ENCODE results near the gene STXBP1. TPM values are rescaled to one million over a fixed set of nuclear protein-coding genes. Genes with fewer than 3 reads are reported as not detected.

STXBP1 gene
- total and polyA plus RNA-seq, 8 donors = 5.2 to 77.7 (median 17.6) TPM

DNA sequence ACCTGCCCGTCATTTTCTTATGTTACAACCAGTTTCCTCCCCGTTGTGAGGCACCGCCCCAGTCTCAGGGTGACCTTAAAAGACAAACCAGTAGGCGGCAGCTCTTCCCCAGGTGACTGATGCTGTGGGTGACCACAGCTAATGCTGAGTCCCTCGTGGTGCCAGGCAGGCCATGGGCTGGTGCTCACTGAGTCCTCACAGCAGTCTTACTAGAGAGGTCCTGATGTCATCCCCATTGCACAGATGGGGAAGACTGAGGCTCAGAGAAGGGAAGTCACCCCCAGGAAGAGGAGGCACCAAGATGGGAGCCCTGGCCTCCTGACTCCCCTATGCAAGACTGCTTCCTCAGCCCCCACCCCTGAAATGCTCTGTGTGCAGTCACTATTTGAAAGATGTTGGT is 95.7 kb downstream of the STXBP1 start:
- no peak for DNase-seq
- Histone ChIP-seq H3K4me1 (peaks cover 0 to 4% (median 0%) of the 10 kb centered on the region in 4 donors), H3K27ac (no peak overlapping the region), H3K9me3 (no peaks in the 10 kb centered on the region), H3K4me3 (no peak overlapping the region), H3K27me3 (peaks cover 0 to 5% (median 0%) of the 10 kb centered on the region in 3 donors), H3K36me3 (no peaks in the 10 kb centered on the region)
- TF ChIP-seq, protein P1, sequence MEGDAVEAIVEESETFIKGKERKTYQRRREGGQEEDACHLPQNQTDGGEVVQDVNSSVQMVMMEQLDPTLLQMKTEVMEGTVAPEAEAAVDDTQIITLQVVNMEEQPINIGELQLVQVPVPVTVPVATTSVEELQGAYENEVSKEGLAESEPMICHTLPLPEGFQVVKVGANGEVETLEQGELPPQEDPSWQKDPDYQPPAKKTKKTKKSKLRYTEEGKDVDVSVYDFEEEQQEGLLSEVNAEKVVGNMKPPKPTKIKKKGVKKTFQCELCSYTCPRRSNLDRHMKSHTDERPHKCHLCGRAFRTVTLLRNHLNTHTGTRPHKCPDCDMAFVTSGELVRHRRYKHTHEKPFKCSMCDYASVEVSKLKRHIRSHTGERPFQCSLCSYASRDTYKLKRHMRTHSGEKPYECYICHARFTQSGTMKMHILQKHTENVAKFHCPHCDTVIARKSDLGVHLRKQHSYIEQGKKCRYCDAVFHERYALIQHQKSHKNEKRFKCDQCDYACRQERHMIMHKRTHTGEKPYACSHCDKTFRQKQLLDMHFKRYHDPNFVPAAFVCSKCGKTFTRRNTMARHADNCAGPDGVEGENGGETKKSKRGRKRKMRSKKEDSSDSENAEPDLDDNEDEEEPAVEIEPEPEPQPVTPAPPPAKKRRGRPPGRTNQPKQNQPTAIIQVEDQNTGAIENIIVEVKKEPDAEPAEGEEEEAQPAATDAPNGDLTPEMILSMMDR (IDR thresholded peaks at IDR 0.05) = no peak
- TF ChIP-seq EP300 (IDR thresholded peaks at IDR 0.05) = no peak
- no peak for TF ChIP-seq POLR2A (IDR thresholded peaks at IDR 0.05)
- no peak for TF ChIP-seq POLR2AphosphoS5 (IDR thresholded peaks at IDR 0.05)
- 38 to 43% (median 39%) methylated on average over 5 of the region's 5 CpGs for WGBS, 5 donors
- intact Hi-C loops (cut with DNase I; ENCODE audit: low total_unique reads) = no loop called here

DNA sequence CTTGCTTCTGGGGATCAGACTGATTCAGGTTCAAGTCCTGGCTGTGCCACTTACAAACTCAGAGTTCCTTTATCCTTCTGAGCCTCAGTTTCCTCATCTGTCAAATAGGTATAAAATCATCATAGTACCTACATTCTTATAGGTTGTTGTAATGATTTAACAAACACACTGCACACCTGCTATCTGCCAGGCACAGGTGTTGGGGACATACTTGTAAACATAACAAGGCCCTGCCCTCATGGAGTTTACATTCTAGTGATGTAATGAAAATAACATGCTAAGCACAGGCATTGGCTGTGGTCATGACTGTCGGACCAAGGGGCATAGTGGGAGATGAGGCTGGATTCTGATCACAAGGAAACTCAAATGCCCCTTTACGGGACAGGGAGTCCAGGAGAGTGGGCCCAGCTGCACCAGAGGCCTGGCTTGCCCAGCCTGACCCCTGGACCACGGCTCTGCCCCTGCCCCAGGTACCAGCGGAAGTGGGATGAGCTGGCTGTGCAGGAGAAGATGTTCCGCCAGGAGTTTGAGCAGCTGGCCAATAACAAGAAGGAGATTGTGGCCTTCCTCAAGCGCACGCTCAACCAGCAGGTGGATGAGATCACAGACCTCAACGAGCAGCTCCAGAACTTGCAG is 97.0 kb downstream of the STXBP1 start:
- peaks cover 0 to 5% (median 0%) of the 10 kb centered on the region in 3 donors for H3K27me3 ChIP-seq
- no peak for DNase-seq
- H3K27ac ChIP-seq = no peak overlapping the region
- H3K9me3 ChIP-seq = no peaks in the 10 kb centered on the region
- no peak overlapping the region for H3K4me3 ChIP-seq
- TF ChIP-seq POLR2AphosphoS5 (IDR thresholded peaks at IDR 0.05) = no peak
- TF ChIP-seq, protein P1 (IDR thresholded peaks at IDR 0.05) = no peak
- TF ChIP-seq POLR2A (IDR thresholded peaks at IDR 0.05) = no peak
- no peak for TF ChIP-seq EP300 (IDR thresholded peaks at IDR 0.05)
- intact Hi-C loops (cut with DNase I; ENCODE audit: low total_unique reads) = no loop called here
- WGBS, 5 donors = 89 to 97% (median 93%) methylated on average over 8 of the region's 8 CpGs
- H3K4me1 ChIP-seq = peaks cover 1 to 8% (median 3%) of the 10 kb centered on the region in 4 donors
- no peaks in the 10 kb centered on the region for H3K36me3 ChIP-seq

DNA sequence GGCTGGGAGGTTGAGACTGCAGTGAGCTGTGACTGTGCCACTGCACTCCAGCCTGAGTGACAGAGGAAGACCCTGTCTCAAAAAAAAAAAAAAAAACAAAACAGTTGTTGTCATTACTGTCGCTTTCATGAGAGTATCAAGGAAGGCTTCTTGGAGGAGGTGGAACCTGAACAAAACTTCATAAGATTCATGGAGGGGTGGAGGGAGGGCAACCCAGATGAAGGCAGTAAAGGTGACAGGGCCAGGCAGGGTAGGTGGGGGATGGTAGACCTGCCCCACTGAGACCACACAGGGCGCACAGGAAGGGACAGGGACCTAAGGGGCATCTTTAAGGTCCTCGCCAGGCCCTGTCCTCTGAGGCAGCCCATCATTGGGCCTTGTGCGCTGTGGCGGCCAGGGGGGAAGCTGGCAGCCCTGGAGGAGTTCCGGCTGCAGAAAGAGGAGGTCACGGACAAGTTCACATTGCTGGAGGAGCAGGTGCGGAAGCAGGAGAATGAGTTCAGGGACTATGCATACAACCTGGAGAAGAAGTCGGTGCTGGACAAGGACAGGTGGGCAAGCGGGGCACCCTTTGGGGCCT is 98.2 kb downstream of the STXBP1 start:
- Histone ChIP-seq H3K27me3 (peaks cover 0 to 2% (median 0%) of the 10 kb centered on the region in 3 donors), H3K4me3 (no peak overlapping the region), H3K27ac (no peak overlapping the region), H3K36me3 (no peaks in the 10 kb centered on the region), H3K9me3 (no peaks in the 10 kb centered on the region), H3K4me1 (peaks cover 11 to 19% (median 13%) of the 10 kb centered on the region in 4 donors)
- WGBS, 5 donors = 90 to 95% (median 93%) methylated on average over 10 of the region's 10 CpGs
- TF ChIP-seq POLR2A (IDR thresholded peaks at IDR 0.05) (no peak), EP300 (IDR thresholded peaks at IDR 0.05) (no peak), POLR2AphosphoS5 (IDR thresholded peaks at IDR 0.05) (no peak)
- TF ChIP-seq, protein P1 (IDR thresholded peaks at IDR 0.05) = no peak
- DNase-seq = no peak
- intact Hi-C loops (cut with DNase I; ENCODE audit: low total_unique reads) = no loop called here

DNA sequence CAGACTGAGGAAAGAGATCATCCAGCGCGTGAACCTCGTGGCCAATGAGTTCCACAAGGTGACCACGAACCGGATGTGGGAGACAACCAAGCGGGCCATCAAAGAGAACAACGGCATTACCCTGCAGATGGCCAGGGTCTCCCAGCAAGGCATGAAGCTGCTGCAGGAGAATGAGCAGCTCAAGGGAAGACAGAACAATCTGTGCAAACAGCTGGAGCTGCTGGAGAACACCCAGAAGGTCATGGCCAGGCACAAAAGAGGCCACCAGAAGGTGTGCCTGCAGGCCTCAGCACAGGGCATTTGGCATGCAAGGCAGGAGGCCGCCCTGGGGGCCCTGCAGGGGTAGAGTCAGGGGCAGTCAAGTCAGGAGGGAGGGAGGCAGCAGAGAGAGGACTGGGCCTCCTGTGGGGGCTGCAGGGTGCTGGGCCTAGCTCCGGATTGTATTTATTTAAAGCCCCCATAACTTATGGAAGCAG is 99.2 kb downstream of the STXBP1 start:
- WGBS, 5 donors = 64 to 74% (median 70%) methylated on average over 8 to 9 of the region's 9 CpGs

More for the DNA sequence above, 99.2 kb downstream of the STXBP1 start:
- no peaks in the 10 kb centered on the region for H3K36me3 ChIP-seq
- H3K27me3 ChIP-seq = no peaks in the 10 kb centered on the region
- peaks cover 14 to 23% (median 19%) of the 10 kb centered on the region in 4 donors for H3K4me1 ChIP-seq
- intact Hi-C loops (cut with DNase I; ENCODE audit: low total_unique reads) = no loop called here
- H3K4me3 ChIP-seq = no peak overlapping the region
- TF ChIP-seq POLR2AphosphoS5 (IDR thresholded peaks at IDR 0.05) (no peak), POLR2A (IDR thresholded peaks at IDR 0.05) (no peak)
- H3K27ac ChIP-seq = no peak overlapping the region
- DNase-seq = no peak
- no peaks in the 10 kb centered on the region for H3K9me3 ChIP-seq

Data from stomach (tissue), 9 donors.